Measurements from ENCODE around the gene CNIH3.
"Not testable (repeated sequence)": the region's sequence is repeated elsewhere in the genome, so short reads cannot be mapped to it uniquely, and the experiment has no call there.

CNIH3 gene

GRCh38 chr1:224615861-224616755 lies at the start of gene CNIH3:
Gene CNIH3 (plus strand): TSS chr1:224616317. CDS start chr1:224617175, 858 bp downstream.
- DNase-seq: peak; percentile 53

- DNase-seq: not testable (repeated sequence)
These were observed 49.6 kb upstream of the CNIH3 start for GRCh38 chr1:224566492-224566891.

- DNase-seq: no peak
These were observed 46.8 kb upstream of the CNIH3 start for GRCh38 chr1:224569276-224569675.

- not testable (repeated sequence) for DNase-seq
These were observed 44.1 kb upstream of the CNIH3 start for GRCh38 chr1:224571975-224572374.

GRCh38 chr1:224579526-224579925 lies 36.6 kb upstream of the CNIH3 start:
- DNase-seq: no peak

DNA sequence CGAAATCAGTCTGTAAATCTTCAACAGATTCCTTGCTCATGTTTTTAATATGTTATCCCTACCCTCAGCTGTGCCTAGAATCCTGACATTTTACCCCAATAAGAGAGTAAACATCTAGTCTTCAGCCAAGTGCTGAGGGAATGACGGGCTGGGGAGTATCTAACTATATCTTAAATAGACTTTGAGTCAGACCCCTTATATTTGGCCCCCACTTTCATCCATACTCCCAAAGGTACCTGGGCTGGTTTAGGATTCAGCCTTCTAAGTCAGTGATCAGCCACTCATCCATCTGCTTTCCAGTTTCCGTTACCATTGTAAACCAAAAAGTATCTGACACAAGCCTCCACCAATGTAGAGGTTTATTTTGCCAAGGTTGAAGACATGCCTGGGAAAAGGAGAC lies 36.1 kb upstream of the CNIH3 start:
- no peak for DNase-seq

- DNase-seq: no peak
These were observed 34.1 kb upstream of the CNIH3 start for GRCh38 chr1:224582041-224582440.

DNA sequence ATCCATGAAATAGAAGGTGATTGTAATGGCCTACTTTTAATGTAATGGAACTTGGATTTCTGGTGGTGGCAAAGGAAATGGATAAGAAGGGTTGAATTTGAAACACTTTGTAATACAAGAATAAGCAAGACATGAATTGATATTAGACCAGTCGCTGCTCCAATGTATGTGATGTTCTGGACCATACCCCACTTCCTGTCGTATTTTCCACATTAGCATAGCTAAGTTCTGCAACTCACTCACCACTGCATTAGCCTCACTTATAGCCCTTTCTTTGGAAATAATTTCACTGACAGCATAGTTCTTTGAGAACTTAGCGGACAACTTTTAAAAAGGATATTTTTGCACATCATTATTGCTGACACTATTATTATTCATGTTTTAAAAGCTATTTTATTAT lies 32.3 kb upstream of the CNIH3 start:
- DNase-seq: no peak

DNA sequence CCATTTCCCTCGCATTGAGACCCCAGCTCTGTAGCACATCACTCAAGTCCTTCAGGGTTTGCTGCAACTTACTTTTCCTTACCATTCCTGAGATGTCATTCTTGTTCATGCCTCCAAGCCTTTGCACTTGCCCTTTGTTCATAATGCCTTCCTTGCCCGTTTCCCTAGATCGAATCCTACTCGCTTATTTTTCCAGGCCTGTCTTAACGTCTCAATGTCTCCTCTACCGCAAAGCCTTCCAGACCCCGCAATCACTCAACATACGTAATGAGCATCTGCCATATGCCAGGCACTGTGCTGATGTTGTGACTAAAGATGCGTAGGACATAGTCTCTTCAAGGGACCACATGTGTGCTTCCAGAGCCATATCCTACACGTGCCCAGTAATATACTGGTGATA lies 31.1 kb upstream of the CNIH3 start:
- no peak for DNase-seq

GRCh38 chr1:224587051-224587450 lies 29.1 kb upstream of the CNIH3 start:
- no peak for DNase-seq

DNA sequence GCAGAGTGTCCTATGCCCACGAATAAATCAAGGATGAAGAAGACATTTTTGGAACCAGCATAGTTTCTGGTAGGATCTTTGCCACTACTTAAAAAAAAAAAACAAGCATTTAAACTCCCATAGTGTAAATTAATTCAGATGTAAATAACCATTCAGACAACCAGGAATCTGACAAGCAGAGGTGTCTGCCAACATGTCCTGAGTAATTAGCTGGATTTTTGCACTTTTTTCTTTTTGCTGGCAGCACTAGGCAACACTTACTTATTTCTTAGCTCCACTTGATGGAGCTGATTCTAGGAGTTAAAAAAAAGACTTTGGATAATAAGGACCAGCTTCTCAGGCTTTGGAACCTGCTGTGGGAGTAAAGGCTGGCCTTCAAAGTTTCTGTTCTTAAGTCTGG lies 27.6 kb upstream of the CNIH3 start:
- DNase-seq: no peak

DNA sequence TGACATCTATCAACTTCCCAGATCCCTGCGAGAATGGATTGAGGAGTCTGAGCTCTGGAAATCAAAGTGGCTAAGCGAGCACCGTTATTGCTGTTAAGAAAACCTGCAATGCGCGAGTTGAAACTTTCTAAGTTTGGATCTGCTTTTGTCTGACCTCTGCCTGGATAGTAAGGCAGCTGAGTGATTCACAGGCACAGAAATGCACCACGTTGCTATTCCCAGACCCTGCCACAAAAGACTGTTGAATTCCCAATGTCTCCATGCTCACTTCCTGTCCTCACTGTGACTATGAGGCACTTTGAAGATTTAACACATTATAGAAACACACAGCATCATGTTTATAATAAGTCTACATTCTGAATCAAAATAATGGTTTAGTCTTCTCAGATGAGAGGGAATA lies 27.1 kb upstream of the CNIH3 start:
- no peak for DNase-seq

DNA sequence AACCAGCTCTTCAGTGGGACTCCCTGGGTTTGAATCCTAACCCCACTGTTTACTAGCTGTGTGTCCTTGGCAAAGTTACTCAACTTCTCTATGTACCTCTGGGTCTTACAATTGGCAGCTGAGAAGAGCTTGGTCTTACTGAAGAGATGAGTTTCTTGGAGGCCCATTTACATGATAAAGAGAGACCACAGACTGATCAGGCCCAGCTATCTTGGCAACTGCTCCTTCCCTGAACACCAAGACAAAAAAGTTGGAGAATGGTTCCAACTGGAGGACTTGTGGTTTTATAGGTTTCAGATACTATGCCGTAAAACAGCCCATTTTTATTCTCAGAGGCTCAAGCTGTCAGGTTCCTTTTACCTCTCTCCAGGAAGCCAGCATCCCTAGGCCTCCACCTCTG lies 24.8 kb upstream of the CNIH3 start:
- DNase-seq: no peak

DNA sequence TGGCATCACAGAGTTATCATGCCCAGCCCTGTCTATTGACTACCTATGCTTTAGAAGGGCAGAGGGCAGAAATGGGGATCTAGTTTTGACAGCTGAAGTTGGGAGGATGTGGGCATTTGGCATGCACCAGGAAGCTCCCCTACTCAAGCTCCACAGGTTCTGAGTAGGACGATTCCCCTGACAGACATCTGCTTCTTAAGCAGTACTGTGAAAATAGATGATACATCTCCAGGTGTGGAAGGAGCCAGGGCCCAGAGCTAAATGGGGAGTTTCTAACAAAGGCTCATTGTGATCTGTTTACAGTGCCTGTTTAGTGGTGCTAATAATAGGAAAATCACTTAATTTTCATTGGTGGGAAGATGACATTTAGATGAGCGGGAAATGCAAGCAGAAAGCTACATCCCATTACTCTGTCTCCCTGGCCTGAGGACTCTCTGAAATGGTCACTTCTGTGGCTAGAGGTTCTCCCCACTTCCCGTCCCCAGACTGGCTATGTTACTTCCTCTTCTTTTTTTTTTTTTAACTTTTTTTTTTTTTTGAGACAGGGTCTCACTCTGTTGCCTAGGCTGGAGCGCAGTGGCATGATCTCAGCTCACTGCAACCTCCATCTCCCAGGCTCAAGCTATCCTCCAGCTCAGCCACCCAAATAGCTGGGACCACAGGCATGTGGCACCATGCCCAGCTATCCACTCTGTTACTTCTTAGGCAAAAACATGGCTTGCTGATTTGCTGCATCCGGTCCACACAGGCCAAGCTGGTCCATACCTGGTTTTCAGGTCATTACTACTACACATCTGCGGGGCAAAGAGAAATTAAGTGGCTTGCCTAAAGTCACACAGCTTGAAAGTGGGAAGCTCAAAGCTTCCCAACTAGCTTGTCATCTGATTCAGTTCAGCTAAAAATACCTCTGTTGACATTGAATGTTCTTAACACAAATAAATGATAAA lies 23.2 kb upstream of the CNIH3 start:
- DNase-seq: no peak

DNA sequence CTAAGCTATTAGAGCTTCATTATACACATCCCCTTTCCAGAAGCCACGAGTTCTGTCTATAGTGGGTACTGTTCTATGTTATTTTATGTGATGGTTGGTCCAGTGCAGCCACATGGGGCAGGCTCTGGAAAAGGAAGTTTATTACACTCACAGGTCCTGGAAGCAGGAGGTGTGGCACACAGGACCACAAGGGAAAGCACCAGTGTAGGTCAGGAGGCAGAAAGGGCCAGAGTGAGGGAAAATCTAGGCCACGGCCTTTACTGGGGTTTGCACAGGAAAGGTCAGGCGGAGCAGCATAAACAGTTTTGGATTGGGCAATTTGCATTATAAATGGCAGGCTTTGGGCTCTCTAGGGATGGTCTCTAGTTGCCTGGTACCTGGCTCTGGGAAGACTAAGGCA lies 21.8 kb upstream of the CNIH3 start:
- no peak for DNase-seq

- no peak for DNase-seq
These were observed 21.3 kb upstream of the CNIH3 start for GRCh38 chr1:224594851-224595250.

DNA sequence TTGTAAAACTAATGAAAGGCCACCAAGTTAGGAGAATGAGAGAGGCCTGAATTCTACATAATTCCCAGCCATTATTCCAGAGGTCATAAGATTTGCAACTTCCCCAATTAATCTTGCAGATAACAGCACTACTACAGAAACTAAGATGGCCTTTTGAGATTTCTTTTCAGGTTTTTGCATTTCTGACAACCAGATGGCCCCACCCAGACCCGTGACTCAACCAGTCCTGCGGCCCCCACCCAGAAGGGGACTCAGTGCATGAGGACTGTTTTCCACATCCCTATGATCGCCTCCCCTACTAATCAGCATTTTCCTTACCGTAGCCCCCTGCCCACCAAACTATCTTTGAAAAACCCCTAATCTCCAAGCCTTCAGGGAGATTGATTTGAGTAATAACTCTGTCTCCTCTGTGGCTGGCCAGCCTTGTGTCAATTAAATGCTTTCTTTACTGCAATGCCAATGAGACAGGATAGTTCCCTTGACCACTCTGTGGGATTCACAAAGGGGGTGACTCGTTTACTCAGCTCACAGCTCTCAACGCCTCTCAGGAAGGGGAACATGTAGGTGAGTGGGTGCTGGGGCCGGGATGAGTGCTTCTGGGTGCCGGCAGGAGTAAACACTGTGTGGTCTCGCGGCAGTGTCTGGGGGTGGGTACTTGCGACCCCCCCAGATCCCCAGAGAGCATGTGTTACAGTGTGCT lies 10.5 kb upstream of the CNIH3 start:
- DNase-seq: no peak

DNA sequence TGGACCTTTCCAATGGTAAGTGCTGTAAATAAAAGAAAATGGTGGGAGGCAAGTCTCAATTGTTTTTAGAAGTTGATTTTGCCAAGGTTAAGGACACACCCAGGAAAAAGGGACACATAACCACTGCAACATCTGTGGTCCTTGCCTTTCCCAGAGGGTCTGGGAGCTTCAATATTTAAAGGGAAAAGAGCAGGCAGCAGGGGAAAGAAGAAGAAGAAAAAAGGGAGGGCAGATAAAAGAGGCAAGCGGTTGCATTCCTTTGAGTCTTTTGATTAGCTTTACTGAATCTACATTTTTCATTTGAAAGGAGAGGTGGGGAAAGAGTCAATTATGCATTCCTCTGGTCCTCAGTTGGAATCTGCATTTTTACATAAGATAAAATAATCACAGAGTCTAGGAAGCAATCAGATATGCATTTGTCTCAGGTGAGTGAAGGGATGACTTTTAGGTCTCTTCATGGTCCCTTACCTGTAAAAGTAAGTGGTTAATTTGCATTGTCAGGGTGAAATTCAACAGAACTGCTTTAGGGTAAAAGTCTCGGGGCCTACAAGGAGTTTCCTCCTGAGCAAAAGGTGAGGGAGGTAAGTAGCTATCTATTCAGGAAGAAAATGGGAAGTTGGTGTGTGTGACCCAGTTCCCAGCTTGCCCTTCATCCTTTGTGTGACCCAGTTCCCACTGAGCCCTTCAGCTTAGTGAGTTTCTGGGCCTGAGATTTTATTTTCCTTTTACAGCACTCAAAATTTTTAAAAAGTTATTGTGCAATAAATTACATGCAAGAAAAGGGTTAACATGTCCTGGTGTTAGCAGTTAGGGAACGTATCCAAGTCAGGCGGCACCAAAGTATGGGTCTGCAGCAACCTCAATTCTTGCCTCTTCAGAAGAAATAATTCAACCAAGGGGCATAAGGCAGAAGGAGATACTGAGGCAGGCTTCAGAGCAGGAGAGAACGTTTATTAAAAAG lies 8.6 kb upstream of the CNIH3 start:
- DNase-seq: no peak

- DNase-seq: no peak
These were observed 6.8 kb upstream of the CNIH3 start for GRCh38 chr1:224609333-224609732.

- DNase-seq: no peak
These were observed 3.9 kb upstream of the CNIH3 start for GRCh38 chr1:224612246-224612645.

GRCh38 chr1:224613486-224613885 lies 2.6 kb upstream of the CNIH3 start:
- DNase-seq: no peak

All from NCI-H1436 (cell line).